Peyer's patch (tissue), 4 donors: ENCODE measurements around the gene ANKS1A.
A peak's percentile ranks its signal among the peaks of the same experiment; 100 is the strongest.

Source experiments
- POLR2A ChIP-seq, 2 donors: fragments of 450-650 bp; IDR thresholded peaks; one replicate each; pipeline ENCODE4 v1.5.1; 2017; ENCODE audit warnings: antibody characterized with exemption in 2 of 2, mild to moderate bottlenecking in 2 of 2, moderate library complexity in 2 of 2
- TF ChIP-seq, protein P1 (sequence below), 6 experiments: fragments of 450-650 bp in 4 of 6; fragments of 200-600 bp in 2 of 6; sonication (generic) in 1 of 6; IDR thresholded peaks; one replicate each; pipeline ENCODE4 v1.5.1; 2017 to 2019; ENCODE audit warnings: antibody characterized with exemption in 6 of 6, mild to moderate bottlenecking in 3 of 6, moderate library complexity in 1 of 6

DNA sequence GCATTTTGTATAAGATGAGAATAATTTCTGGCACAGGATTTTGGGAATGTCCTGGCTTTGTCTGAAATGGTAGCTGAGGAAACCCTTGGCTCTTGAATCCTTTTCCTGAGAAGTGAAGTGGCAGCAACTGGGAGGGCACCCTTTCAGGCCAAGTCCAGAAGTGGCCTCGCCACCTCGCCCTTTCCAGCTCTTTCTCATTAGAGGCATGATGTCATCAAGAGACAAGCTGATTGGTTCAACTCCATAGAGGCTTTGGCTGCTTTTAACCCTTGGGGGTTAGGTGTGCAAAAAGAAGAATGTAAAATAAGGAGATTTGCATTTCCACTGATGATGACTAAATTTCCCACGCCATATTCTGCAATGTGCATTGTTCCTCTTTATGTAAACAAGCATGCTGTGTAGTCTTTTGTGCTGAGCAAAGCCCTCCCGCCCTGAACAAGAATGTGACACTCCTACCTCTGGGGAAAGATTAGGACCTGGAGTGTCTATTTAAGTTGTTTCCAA, 135.5 kb downstream of the ANKS1A start:
- TF ChIP-seq, protein P1, sequence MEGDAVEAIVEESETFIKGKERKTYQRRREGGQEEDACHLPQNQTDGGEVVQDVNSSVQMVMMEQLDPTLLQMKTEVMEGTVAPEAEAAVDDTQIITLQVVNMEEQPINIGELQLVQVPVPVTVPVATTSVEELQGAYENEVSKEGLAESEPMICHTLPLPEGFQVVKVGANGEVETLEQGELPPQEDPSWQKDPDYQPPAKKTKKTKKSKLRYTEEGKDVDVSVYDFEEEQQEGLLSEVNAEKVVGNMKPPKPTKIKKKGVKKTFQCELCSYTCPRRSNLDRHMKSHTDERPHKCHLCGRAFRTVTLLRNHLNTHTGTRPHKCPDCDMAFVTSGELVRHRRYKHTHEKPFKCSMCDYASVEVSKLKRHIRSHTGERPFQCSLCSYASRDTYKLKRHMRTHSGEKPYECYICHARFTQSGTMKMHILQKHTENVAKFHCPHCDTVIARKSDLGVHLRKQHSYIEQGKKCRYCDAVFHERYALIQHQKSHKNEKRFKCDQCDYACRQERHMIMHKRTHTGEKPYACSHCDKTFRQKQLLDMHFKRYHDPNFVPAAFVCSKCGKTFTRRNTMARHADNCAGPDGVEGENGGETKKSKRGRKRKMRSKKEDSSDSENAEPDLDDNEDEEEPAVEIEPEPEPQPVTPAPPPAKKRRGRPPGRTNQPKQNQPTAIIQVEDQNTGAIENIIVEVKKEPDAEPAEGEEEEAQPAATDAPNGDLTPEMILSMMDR (IDR thresholded peaks at IDR 0.05) = peak in 2 of 6 experiments; percentile 14 to 15
- no peak for TF ChIP-seq POLR2A (IDR thresholded peaks at IDR 0.05)
